Non-pigmented ciliary epithelial cell (primary cell): ENCODE measurements around the gene ALPI.

Experiments
- DNase-seq: peaks from one replicate; pipeline ENCODE4 v3.0.0-alpha.2; 2010; ENCODE audit warnings: low read depth

Gene ALPI

GRCh38 chr2:232463701-232464543, 8.0 kb downstream of the ALPI start:
- DNase-seq, result no peak

GRCh38 chr2:232464544-232464885, 8.6 kb downstream of the ALPI start:
- DNase-seq, result no peak

GRCh38 chr2:232465061-232465460, 9.1 kb downstream of the ALPI start:
- DNase-seq, result no peak

- no peak for DNase-seq
Observed at GRCh38 chr2:232466221-232466620, 10.3 kb downstream of the ALPI start.

GRCh38 chr2:232473467-232473890, 17.5 kb downstream of the ALPI start:
- no peak for DNase-seq

- no peak for DNase-seq
Observed at GRCh38 chr2:232476045-232476444, 20.1 kb downstream of the ALPI start.

DNA sequence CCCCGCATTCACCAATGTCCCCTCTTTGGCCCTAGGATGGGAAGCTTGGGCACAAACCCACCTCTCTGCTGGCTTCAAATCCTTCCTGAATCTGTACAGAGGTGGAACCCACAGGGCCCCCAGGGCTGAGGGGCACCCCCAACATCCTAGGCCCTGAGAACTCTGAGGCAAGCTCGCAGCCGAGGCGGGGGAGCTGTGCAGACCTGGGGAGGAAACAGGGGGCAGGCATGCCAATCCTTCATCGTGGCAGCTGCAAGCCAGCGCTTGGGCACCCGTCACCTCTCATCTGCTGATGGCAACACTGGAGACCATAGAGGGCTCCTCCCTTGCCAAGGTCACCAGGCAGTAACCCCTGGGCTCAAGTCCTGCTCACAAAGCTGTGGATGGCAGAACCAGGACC, 20.8 kb downstream of the ALPI start:
- no peak for DNase-seq

- no peak for DNase-seq
Observed at GRCh38 chr2:232477751-232478510, 22.0 kb downstream of the ALPI start.

DNA sequence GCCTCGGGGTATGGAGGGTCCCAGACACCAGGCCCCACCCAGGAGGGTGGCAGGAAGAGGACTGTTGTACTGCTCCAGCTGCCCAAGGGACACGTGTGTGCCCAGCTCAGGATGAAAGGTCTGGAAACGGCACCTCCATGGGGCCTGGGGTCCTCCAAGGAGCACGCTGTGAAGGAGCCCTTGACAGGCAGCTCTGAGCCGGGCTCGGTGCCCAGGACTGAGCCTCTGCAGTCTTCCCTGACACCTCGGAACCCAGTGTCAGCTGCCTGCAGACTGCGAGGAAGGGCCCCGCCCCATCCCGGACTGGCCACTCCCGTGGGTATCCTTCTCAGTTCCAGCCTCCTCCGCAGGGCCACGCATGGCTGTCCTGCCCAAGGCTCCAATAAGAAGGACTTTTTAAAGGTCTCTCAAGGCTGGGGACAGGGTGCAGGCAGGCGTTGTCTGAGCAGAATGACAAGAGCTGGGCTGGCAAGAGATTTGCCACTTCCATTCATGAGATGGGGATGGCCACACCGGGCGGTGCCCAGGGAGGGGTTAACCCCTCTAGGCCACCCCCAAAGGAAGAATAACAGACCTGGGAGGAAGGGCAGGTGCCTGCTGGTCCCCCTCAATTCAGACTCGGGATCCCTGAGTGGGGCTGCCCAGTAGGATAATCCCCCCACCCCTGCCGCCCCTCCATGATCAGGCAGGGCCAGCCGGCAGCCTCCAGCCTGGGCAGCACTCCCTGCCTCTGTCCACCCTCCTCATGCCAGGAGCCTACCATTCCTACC, 22.8 kb downstream of the ALPI start:
- DNase-seq, result no peak

- DNase-seq, result no peak
Observed at GRCh38 chr2:232479341-232480200, 23.6 kb downstream of the ALPI start.

- no peak for DNase-seq
Observed at GRCh38 chr2:232480201-232481190, 24.5 kb downstream of the ALPI start.

DNA sequence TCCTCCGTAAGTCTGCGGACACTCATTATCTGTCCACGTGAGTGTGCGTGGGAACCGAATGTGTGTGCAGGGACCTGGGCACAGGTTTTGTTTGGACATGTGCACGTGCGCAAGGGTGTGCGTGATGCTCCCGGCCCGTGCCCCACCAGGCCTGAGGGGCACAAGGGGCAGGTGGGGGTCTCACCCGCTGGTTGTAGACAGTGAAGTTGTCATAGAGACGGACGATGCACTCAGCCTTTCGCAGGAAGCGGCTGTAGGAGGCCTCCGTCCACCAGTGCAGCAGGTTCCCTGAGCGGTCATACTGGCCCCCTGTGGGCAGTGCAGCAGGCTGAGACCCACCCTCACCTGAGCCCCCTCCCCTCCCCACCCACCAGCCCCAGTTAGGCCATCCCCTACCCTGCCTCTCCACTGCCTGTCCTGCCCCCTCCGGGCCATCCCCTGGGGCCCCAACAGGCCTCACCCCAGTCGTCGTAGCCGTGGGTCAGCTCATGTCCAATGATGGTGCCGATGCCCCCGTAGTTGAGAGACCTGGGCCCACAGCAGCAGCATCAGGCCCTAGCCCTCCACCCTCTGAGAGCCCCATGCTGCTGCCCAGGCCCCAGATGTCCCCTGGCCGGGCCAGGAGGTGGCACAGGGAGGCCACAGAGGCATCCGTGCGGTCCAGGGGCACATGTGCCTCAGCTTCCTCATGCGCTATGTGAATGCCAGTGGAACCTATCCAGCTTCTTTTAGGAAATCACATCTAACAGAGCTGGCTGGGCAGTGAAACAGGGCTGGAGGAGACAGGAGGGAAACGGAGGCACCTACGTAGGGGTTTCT, 25.6 kb downstream of the ALPI start:
- DNase-seq, result no peak

DNA sequence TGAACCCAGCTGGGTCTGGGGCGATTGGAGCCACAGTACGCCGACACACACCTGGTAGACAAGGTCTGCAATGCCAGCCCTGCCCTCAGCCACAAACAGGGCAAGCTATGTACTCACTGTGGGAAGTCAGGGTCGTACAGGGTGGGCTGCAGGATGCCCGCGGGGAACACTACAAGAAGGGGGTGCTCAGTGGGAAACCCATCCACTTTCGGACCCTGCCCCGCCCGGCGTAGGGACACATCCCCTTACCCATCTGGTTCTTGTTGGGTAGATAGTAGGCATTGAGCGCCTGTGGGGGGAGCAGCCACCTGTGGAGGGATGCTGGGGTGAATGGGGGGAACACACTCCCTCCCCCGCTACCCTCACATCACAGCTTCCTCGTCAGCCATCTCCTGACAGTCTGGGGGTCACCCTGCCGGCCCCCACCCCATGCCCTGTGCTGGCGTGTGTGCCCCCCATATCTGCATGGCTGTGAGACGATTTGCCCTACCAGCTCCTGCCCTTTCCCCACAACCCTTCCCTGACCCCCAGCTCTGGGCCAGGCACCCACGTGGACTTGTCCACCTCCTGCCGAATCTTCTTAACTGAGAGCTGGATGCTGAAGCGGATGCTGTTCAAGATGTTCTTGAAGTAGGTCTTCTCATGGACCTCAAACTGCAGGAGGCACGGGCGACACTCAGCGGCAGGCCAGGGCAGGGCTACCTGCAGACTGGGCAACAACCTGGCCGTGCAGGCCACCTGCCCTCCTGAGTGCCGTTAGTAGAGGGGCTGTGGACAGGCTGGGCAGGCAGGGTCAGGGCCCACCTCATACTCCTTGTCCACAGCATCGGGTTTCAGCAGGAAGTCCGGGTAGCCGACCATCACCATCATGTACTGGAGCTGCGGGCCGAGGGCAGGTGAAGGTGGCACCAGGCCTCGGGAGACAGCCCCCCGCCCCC, 26.6 kb downstream of the ALPI start:
- DNase-seq, result no peak

DNA sequence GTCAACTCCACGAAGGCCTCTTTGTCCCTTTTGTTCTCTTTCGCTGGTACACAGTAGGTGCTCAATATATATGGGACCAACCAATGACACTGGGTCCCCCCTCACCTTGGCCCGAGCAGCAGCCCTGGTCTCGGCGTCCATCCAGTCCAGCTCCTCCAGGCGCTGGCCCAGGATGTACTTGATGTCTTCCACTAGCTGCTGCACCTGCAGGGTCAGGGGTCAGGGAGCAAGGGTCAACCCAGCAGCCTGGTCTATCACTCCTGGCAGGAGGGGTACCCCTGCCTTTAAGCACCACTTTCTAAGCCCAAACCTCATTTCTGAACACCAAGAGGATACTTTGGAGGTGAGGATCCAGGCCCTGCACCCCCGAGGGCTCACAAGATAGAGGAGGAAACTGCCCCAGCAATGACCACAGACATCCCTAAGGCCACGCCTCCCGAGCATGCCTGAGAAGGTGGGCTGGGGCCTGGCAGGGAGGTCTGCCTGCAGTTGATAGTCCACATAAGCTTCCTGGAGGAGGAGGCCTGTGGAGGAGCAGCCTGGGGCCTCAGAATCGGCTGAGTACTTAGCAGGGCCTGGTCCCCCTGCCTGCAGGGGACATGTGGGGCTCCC, 27.5 kb downstream of the ALPI start:
- no peak for DNase-seq

DNA sequence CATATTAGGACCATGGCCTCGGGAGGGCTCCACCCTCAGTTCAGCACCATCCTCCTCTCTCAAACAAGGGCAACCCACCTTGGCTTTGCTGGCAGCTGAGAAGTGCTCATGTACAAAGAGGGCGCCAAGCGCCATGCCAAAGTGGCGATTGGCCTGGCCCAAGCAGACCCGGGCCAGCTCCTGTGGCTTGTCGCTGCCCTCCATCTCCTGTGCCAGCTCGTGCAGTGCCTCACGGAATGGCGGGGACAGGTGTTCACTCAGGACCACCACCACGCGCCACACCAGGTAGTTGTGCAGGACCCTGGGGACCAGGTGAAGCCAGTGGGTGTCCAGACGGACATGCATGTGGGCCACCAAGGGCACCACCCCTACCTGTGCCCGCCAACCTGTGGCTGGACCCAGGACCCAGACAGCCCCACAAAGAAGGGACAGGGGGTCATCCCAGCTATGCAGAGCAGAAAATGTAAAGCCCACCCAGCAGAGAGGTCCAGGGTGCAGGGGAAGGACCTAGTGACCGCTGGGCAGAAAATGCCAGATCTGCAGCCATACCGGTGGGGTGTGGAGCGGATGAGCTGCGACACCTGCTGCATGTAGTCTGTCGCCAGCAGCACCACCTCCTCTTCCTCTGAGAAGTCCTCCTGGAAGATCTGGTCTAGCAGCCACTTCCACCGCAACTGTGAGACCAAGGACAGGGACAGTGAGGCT, 28.1 kb downstream of the ALPI start:
- DNase-seq, result no peak

DNA sequence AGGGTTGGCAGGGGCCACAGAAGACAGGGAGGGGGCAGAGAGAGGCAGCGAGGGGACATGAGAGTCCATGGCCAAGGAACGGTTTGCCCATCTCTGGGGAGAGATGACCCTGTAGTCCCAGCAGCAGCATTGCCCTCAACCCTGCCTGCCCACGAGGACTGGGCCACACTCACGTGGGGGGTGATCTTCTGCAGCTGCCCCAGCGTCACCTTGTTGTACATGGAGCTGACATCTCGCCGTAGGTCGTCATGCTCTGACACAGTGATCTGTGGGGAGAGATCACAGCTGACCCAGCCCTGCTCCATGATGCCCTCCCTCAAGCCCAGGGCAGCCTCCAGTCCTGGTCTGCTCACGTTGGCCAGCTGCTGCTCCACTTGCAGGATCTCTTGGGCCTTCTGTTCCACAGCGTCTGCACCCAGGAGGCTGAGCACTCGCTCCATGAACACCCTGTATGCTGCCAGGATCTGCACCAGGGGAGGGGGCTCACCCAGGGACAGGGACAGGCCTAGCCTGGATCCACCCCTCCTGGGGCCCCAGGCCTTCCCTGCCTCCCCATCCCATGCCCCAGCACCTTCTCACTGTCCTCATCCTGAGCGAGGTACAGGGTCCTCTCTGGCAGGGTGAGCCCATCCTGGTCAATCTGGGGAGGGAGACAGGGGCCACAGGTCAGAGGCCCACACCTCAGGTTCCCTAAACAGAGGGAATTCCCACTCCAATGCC, 28.8 kb downstream of the ALPI start:
- no peak for DNase-seq

GRCh38 chr2:232485348-232485756, 29.4 kb downstream of the ALPI start:
- DNase-seq, result no peak
